ENCODE data around the gene PCDHB13. TPM values are rescaled to one million over a fixed set of nuclear protein-coding genes. Genes with fewer than 3 reads are reported as not detected.
"Not testable (repeated sequence)": the region's sequence is repeated elsewhere in the genome, so short reads cannot be mapped to it uniquely, and the experiment has no call there.

The PCDHB13 gene
- total RNA-seq, 1 donor from 2014 or later: 3.0 TPM

- DNase-seq (ENCODE audit: extremely low read depth, low read depth, low spot score): not testable (repeated sequence)
Measured at GRCh38 chr5:141201126-141201525, 12.6 kb upstream of the PCDHB13 start.

GRCh38 chr5:141201646-141202045 is 12.1 kb upstream of the PCDHB13 start:
- DNase-seq (ENCODE audit: extremely low read depth, low read depth, low spot score): not testable (repeated sequence)

- DNase-seq (ENCODE audit: extremely low read depth, low read depth, low spot score): no peak
Measured at GRCh38 chr5:141208478-141208877, 5.2 kb upstream of the PCDHB13 start, which contains the start of gene PCDHB12. TSS of gene PCDHB12 (plus strand) at chr5:141208719. CDS start at chr5:141208908, 189 bp downstream.

DNA sequence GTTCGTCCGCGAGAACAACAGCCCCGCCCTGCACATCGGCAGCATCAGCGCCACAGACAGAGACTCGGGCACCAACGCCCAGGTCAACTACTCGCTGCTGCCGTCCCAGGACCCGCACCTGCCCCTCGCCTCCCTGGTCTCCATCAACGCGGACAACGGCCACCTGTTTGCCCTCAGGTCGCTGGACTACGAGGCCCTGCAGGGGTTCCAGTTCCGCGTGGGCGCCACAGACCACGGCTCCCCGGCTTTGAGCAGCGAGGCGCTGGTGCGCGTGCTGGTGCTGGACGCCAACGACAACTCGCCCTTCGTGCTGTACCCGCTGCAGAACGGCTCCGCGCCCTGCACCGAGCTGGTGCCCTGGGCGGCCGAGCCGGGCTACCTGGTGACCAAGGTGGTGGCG is 3.4 kb upstream of the PCDHB13 start:
- not testable (repeated sequence) for DNase-seq (ENCODE audit: extremely low read depth, low read depth, low spot score)

- not testable (repeated sequence) for DNase-seq (ENCODE audit: extremely low read depth, low read depth, low spot score)
Measured at GRCh38 chr5:141210849-141211248, 2.9 kb upstream of the PCDHB13 start.

DNA sequence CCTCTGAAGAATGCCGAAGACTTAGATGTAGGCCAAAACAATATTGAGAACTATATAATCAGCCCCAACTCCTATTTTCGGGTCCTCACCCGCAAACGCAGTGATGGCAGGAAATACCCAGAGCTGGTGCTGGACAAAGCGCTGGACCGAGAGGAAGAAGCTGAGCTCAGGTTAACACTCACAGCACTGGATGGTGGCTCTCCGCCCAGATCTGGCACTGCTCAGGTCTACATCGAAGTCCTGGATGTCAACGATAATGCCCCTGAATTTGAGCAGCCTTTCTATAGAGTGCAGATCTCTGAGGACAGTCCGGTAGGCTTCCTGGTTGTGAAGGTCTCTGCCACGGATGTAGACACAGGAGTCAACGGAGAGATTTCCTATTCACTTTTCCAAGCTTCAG is 864 bp downstream of the PCDHB13 start:
- DNase-seq (ENCODE audit: extremely low read depth, low read depth, low spot score): not testable (repeated sequence)

DNA sequence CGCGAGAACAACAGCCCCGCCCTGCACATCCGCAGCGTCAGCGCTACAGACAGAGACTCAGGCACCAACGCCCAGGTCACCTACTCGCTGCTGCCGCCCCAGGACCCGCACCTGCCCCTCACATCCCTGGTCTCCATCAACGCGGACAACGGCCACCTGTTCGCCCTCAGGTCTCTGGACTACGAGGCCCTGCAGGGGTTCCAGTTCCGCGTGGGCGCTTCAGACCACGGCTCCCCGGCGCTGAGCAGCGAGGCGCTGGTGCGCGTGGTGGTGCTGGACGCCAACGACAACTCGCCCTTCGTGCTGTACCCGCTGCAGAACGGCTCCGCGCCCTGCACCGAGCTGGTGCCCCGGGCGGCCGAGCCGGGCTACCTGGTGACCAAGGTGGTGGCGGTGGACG is 1.8 kb downstream of the PCDHB13 start:
- DNase-seq (ENCODE audit: extremely low read depth, low read depth, low spot score): not testable (repeated sequence)

DNA sequence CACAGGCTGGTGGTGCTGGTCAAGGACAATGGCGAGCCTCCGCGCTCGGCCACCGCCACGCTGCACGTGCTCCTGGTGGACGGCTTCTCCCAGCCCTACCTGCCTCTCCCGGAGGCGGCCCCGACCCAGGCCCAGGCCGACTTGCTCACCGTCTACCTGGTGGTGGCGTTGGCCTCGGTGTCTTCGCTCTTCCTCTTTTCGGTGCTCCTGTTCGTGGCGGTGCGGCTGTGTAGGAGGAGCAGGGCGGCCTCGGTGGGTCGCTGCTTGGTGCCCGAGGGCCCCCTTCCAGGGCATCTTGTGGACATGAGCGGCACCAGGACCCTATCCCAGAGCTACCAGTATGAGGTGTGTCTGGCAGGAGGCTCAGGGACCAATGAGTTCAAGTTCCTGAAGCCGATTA is 2.3 kb downstream of the PCDHB13 start:
- not testable (repeated sequence) for DNase-seq (ENCODE audit: extremely low read depth, low read depth, low spot score)

DNA sequence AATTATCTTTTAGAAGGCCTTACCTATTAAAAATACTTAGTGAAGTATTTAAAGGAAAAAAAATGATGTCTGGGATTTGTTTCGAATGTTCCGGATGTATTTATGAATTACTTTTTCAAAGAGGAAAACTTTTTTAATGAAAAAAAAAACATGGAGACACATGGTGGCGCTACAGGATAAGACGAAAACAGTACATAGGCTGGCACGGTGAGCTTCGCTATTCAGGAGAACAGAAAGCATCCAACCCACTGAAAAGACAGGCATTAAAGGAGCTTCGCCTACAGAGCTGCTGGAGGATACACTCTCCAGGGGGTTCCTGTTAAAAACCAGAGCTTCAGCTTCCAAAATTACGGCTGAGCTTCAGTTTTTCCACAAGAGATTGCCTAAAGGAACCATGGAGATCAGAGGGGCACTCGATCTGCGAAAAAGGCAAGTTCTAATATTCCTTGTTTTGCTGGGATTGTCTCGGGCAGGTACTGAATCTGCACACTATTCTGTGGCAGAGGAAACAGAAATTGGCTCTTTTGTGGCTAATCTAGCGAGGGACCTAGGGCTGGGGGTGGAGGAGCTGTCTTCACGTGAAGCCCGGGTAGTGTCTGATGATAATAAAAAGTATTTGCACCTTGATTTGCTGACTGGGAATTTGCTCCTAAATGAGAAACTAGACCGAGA is 9.5 kb downstream of the PCDHB13 start, which contains the start of gene PCDHB14:
PCDHB14 (plus strand) TSS at position 232 of the 672 bp plus-strand sequence; CDS start at position 395, 163 bp downstream.
- DNase-seq (ENCODE audit: extremely low read depth, low read depth, low spot score): no peak

DNA sequence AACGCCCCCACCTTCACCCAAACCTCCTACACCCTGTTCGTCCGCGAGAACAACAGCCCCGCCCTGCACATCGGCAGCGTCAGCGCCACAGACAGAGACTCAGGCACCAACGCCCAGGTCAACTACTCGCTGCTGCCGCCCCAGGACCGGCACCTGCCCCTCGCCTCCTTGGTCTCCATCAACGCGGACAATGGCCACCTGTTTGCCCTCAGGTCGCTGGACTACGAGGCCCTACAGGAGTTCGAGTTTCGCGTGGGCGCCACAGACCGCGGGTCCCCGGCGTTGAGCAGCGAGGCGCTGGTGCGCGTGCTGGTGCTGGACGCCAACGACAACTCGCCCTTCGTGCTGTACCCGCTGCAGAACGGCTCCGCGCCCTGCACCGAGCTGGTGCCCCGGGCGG is 11.1 kb downstream of the PCDHB13 start:
- DNase-seq (ENCODE audit: extremely low read depth, low read depth, low spot score): not testable (repeated sequence)

- not testable (repeated sequence) for DNase-seq (ENCODE audit: extremely low read depth, low read depth, low spot score)
Measured at GRCh38 chr5:141225421-141225820, 11.7 kb downstream of the PCDHB13 start.

GRCh38 chr5:141234109-141234667 is 20.5 kb downstream of the PCDHB13 start:
- no peak for DNase-seq (ENCODE audit: extremely low read depth, low read depth, low spot score)

DNA sequence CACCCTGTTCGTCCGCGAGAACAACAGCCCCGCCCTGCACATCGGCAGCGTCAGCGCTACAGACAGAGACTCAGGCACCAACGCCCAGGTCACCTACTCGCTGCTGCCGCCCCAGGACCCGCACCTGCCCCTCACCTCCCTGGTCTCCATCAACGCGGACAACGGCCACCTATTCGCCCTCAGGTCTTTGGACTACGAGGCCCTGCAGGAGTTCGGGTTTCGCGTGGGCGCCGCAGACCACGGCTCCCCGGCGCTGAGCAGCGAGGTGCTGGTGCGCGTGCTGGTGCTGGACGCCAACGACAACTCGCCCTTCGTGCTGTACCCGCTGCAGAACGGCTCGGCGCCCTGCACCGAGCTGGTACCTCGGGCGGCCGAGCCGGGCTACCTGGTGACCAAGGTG is 22.2 kb downstream of the PCDHB13 start:
- DNase-seq (ENCODE audit: extremely low read depth, low read depth, low spot score): not testable (repeated sequence)

- DNase-seq (ENCODE audit: extremely low read depth, low read depth, low spot score): no peak
Measured at GRCh38 chr5:141236516-141237313, 23.0 kb downstream of the PCDHB13 start.

DNA sequence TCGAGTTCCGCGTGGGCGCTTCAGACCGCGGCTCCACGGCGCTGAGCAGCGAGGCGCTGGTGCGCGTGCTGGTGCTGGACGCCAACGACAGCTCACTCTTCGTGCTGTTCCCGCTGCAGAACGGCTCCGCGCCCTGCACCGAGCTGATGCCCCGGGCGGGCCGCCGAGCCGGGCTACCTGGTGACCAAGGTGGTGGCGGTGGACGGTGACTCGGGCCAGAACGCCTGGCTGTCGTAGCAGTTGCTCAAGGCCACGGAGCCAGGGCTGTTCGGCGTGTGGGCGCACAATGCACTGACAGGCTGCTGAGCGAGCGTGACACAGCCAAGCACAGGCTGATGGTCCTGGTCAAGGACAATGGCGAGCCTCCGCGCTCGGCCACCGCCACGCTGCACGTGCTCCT is 27.8 kb downstream of the PCDHB13 start:
- DNase-seq (ENCODE audit: extremely low read depth, low read depth, low spot score): no peak

- DNase-seq (ENCODE audit: extremely low read depth, low read depth, low spot score): no peak
Measured at GRCh38 chr5:141245250-141245717, 31.6 kb downstream of the PCDHB13 start, which contains the start of gene PCDHB15. TSS of gene PCDHB15 (plus strand) at chr5:141245395. CDS start at chr5:141245579, 184 bp downstream.

- not testable (repeated sequence) for DNase-seq (ENCODE audit: extremely low read depth, low read depth, low spot score)
Measured at GRCh38 chr5:141246971-141247370, 33.3 kb downstream of the PCDHB13 start.

DNA sequence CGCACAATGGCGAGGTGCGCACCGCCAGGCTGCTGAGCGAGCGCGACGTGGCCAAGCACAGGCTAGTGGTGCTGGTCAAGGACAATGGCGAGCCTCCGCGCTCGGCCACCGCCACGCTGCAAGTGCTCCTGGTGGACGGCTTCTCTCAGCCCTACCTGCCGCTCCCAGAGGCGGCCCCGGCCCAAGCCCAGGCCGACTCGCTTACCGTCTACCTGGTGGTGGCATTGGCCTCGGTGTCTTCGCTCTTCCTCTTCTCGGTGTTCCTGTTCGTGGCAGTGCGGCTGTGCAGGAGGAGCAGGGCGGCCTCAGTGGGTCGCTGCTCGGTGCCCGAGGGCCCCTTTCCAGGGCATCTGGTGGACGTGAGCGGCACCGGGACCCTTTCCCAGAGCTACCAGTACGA is 33.7 kb downstream of the PCDHB13 start:
- DNase-seq (ENCODE audit: extremely low read depth, low read depth, low spot score): not testable (repeated sequence)

GRCh38 chr5:141250576-141250975 is 36.9 kb downstream of the PCDHB13 start:
- no peak for DNase-seq (ENCODE audit: extremely low read depth, low read depth, low spot score)

DNA sequence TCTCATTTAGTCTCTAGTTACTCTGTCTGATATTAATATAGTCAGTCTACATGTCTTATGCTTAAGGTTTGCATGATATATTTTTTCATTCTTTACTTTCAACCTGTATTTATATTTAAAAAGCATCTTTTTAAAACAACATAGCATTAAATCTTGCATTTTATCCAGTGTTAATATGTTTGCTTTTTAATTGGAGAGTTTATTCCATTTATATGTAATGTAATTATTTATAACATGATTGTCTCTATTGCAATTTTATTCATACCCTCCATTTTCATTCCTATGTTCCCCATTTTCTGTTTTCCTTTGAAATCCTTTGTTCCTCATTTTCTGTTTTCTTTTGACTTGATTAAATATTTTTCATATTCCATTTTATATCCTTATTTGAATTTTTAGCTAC is 44.7 kb downstream of the PCDHB13 start:
- no peak for DNase-seq (ENCODE audit: extremely low read depth, low read depth, low spot score)

DNA sequence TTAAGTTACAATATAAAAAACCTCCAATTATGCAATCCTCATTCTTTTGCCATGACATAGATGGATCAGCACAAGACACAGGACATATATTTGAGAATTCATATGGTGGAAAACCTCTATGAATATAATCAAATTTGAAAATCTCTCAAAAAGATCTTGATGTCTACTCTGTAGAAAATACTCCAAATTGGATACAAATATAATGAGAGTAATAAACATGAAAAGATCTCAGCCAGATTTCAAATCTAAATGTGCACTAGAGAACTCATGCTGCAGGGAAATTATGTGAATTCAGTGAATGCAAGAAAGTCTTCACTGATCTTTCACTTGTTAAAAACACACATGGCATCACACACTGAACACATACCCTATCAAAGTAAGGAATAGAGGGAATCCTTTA is 45.2 kb downstream of the PCDHB13 start:
- no peak for DNase-seq (ENCODE audit: extremely low read depth, low read depth, low spot score)

All from glomerular endothelial cell (primary cell).